Esophagus muscularis mucosa (tissue), 4 donors: ENCODE measurements around the gene NUP35. TPM values are rescaled to one million over a fixed set of nuclear protein-coding genes. Genes with fewer than 3 reads are reported as not detected.
A peak's percentile ranks its signal among the peaks of the same experiment; 100 is the strongest.

Source experiments
- DNase-seq: peaks from one replicate; pipeline ENCODE4 v3.0.0-alpha.2; 2017; ENCODE audit errors: extremely low spot score
- H3K27ac ChIP-seq, 4 donors: fragments of 200-600 bp; sonication (generic); replicated peaks in 1 of 4; 1 replicate in 3 of 4; 2 replicates in 1 of 4; pipeline ENCODE4 v1.5.1; 2016 to 2019; ENCODE audit warnings: mild to moderate bottlenecking in 1 of 4
- H3K27me3 ChIP-seq, 4 donors: fragments of 200-600 bp; sonication (generic); one replicate each; pipeline versions ENCODE4 v1.5.1 to v1.6.0; 2016 to 2019
- H3K36me3 ChIP-seq, 4 donors: fragments of 200-600 bp; sonication (generic); one replicate each; pipeline ENCODE4 v1.5.1; 2016 to 2019
- H3K4me1 ChIP-seq, 4 donors: fragments of 200-600 bp; sonication (generic); one replicate each; pipeline ENCODE4 v1.5.1; 2016 to 2019
- H3K4me3 ChIP-seq, 4 donors: fragments of 200-600 bp; sonication (generic); 1 replicate in 2 of 4; 2 replicates in 2 of 4; pipeline ENCODE4 v1.5.1; 2016 to 2019; ENCODE audit warnings: mild to moderate bottlenecking in 4 of 4, moderate library complexity in 1 of 4
- H3K9me3 ChIP-seq, 4 donors: fragments of 200-600 bp; sonication (generic); 1 replicate in 3 of 4; 2 replicates in 1 of 4; pipeline ENCODE4 v1.5.1; 2016 to 2019
- EP300 ChIP-seq: sonication (generic); formaldehyde crosslinking; IDR thresholded peaks from one replicate; pipeline ENCODE4 v1.6.1; 2017; ENCODE audit warnings: antibody characterized with exemption
- POLR2A ChIP-seq: fragments of 450-650 bp; IDR thresholded peaks from one replicate; pipeline ENCODE4 v1.6.1; 2017; ENCODE audit warnings: antibody characterized with exemption, moderate library complexity, mild to moderate bottlenecking, low read depth
- POLR2AphosphoS5 ChIP-seq, 2 donors: sonication (generic); formaldehyde crosslinking; IDR thresholded peaks; one replicate each; pipeline ENCODE4 v1.6.1; 2017; ENCODE audit warnings: antibody characterized with exemption in 2 of 2
- whole genome bisulfite sequencing: methylation state at CpG from one replicate; pipeline ENCODE4 v1.1.5; 2018; 5-methylcytosine and 5-hydroxymethylcytosine counted together
- intact Hi-C: fragments of 100-400 bp; cut with DNase I; formaldehyde crosslinking; loops from one replicate; pipeline ENCODE4 v1.15.1; 2023
- total RNA-seq, 4 donors: library from RNA; depleted of rRNA; stranded (reverse); fragments of >200 nt; gene quantifications; one replicate each; pipeline versions ENCODE4 v1.1.0 to v1.2.1, GENCODE V29; 2016
- TF ChIP-seq, protein P1 (sequence below), 3 experiments: fragments of 200-600 bp in 2 of 3; fragments of 450-650 bp in 1 of 3; sonication (generic) in 2 of 3; IDR thresholded peaks; one replicate each; pipeline ENCODE4 v1.5.1; 2017 to 2019; ENCODE audit warnings: antibody characterized with exemption in 3 of 3, mild to moderate bottlenecking in 2 of 3, moderate library complexity in 1 of 3

NUP35 gene
- total RNA-seq, 4 donors from 2014 or later: 7.6 to 11.6 (median 10.7) TPM

GRCh38 chr2:183125659-183126341 lies 1.6 kb downstream of the NUP35 start:
- H3K4me1 ChIP-seq: peaks cover 5 to 21% (median 14%) of the 10 kb centered on the region in 4 donors
- H3K27ac ChIP-seq: no peak overlapping the region
- peaks cover 0 to 21% (median under 1%) of the 10 kb centered on the region in 4 donors for H3K36me3 ChIP-seq
- 79% methylated on average over 11 of the region's 11 CpGs for WGBS
- DNase-seq: no peak
- no peaks in the 10 kb centered on the region for H3K9me3 ChIP-seq
- intact Hi-C loops: loop anchor here (10.0 kb wide), 1 partner anchor 361 kb away; no protein-coding TSS in a partner anchor
- TF ChIP-seq EP300 (no peak), POLR2AphosphoS5 (IDR thresholded peaks at IDR 0.05) (no peak), POLR2A (no peak)
- TF ChIP-seq, protein P1, sequence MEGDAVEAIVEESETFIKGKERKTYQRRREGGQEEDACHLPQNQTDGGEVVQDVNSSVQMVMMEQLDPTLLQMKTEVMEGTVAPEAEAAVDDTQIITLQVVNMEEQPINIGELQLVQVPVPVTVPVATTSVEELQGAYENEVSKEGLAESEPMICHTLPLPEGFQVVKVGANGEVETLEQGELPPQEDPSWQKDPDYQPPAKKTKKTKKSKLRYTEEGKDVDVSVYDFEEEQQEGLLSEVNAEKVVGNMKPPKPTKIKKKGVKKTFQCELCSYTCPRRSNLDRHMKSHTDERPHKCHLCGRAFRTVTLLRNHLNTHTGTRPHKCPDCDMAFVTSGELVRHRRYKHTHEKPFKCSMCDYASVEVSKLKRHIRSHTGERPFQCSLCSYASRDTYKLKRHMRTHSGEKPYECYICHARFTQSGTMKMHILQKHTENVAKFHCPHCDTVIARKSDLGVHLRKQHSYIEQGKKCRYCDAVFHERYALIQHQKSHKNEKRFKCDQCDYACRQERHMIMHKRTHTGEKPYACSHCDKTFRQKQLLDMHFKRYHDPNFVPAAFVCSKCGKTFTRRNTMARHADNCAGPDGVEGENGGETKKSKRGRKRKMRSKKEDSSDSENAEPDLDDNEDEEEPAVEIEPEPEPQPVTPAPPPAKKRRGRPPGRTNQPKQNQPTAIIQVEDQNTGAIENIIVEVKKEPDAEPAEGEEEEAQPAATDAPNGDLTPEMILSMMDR (IDR thresholded peaks at IDR 0.05): no peak
- H3K4me3 ChIP-seq: peak overlapping the region in 2 of 4 donors; percentile 76 to 81
- H3K27me3 ChIP-seq: no peaks in the 10 kb centered on the region

- H3K27me3 ChIP-seq: no peaks in the 10 kb centered on the region
- no peaks in the 10 kb centered on the region for H3K9me3 ChIP-seq
- no peak overlapping the region for H3K4me3 ChIP-seq
- TF ChIP-seq POLR2AphosphoS5 (IDR thresholded peaks at IDR 0.05) (no peak), POLR2A (no peak), EP300 (no peak)
- TF ChIP-seq, protein P1 (IDR thresholded peaks at IDR 0.05): no peak
- no peak for DNase-seq
- no peak overlapping the region for H3K27ac ChIP-seq
- 91% methylated on average over 2 of the region's 2 CpGs for WGBS
- intact Hi-C loops: loop anchor here (10.0 kb wide), 1 partner anchor 362 kb away; no protein-coding TSS in a partner anchor
- H3K4me1 ChIP-seq: peaks cover 5 to 21% (median 14%) of the 10 kb centered on the region in 4 donors
- peaks cover 0 to 24% (median 1%) of the 10 kb centered on the region in 4 donors for H3K36me3 ChIP-seq
Measured at GRCh38 chr2:183126635-183127034, 2.4 kb downstream of the NUP35 start.

- Histone ChIP-seq H3K36me3 (peaks cover 0 to 30% (median 6%) of the 10 kb centered on the region in 4 donors), H3K4me1 (no peaks in the 10 kb centered on the region), H3K27ac (no peak overlapping the region), H3K27me3 (no peaks in the 10 kb centered on the region), H3K9me3 (no peaks in the 10 kb centered on the region), H3K4me3 (no peak overlapping the region)
- DNase-seq: no peak
- intact Hi-C loops: no loop called here
- WGBS: 93% methylated on average over 2 of the region's 2 CpGs
- TF ChIP-seq EP300 (no peak), POLR2A (no peak), POLR2AphosphoS5 (IDR thresholded peaks at IDR 0.05) (no peak)
- TF ChIP-seq, protein P1 (IDR thresholded peaks at IDR 0.05): no peak
Measured at GRCh38 chr2:183134016-183134415, 9.8 kb downstream of the NUP35 start.

DNA sequence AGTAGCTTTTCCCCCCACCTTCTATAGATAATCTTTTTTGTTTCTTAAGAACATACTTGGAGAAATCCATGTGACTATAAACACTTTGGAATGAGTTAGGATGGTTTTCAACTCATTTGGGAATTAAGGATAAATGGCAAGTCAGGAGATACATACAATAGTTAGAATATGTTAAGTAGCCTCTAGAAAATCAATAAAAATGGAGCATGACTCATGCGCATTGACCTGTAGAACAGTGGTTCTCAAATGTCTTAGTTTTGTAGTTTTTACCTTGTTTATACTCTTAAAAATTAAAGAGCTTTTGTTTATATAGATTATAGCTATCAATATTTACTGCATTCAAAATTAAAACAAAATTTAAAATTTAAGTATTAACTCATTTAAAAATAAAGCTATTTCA lies 24.7 kb downstream of the NUP35 start:
- WGBS: 100% methylated on average over 1 of the region's 1 CpG
- intact Hi-C loops: no loop called here
- H3K27me3 ChIP-seq: no peaks in the 10 kb centered on the region

More for the DNA sequence above, 24.7 kb downstream of the NUP35 start:
- H3K4me3 ChIP-seq: no peak overlapping the region
- H3K4me1 ChIP-seq: peaks cover 0 to 11% (median 5%) of the 10 kb centered on the region in 4 donors
- TF ChIP-seq EP300 (no peak), POLR2A (no peak), POLR2AphosphoS5 (IDR thresholded peaks at IDR 0.05) (no peak)
- TF ChIP-seq, protein P1 (IDR thresholded peaks at IDR 0.05): no peak
- DNase-seq: no peak
- peaks cover 1 to 23% (median 5%) of the 10 kb centered on the region in 4 donors for H3K36me3 ChIP-seq
- no peaks in the 10 kb centered on the region for H3K9me3 ChIP-seq
- no peak overlapping the region for H3K27ac ChIP-seq
